ENCODE data around the gene NEMP2.
A peak's percentile ranks its signal among the peaks of the same experiment; 100 is the strongest.

Gene NEMP2

DNA sequence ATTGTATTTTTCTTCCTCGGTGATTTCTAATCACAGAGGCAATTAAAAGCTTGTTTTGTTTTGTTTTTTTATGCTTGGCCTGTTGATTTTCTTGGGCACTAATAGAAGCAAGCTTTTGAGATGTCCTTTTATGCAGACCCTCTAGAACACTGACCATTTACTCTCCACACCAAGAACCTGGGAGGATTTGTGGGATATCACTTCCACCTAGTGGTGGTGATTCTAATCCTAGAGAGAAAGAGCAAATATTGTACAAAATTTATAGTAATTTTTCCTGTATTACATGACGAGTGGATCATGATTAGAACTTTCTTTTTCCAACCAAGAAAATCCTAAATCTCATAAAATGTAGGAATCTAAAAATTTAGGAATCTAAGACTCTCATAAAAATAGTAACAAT is 23.4 kb downstream of the NEMP2 start:
- H3K27ac ChIP-seq, result no peak overlapping the region
- TF ChIP-seq ZFX (IDR thresholded peaks at IDR 0.05; ENCODE audit: borderline replicate concordance), result no peak
- TF ChIP-seq, protein P1, sequence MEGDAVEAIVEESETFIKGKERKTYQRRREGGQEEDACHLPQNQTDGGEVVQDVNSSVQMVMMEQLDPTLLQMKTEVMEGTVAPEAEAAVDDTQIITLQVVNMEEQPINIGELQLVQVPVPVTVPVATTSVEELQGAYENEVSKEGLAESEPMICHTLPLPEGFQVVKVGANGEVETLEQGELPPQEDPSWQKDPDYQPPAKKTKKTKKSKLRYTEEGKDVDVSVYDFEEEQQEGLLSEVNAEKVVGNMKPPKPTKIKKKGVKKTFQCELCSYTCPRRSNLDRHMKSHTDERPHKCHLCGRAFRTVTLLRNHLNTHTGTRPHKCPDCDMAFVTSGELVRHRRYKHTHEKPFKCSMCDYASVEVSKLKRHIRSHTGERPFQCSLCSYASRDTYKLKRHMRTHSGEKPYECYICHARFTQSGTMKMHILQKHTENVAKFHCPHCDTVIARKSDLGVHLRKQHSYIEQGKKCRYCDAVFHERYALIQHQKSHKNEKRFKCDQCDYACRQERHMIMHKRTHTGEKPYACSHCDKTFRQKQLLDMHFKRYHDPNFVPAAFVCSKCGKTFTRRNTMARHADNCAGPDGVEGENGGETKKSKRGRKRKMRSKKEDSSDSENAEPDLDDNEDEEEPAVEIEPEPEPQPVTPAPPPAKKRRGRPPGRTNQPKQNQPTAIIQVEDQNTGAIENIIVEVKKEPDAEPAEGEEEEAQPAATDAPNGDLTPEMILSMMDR (IDR thresholded peaks at IDR 0.05), result peak; percentile 63

DNA sequence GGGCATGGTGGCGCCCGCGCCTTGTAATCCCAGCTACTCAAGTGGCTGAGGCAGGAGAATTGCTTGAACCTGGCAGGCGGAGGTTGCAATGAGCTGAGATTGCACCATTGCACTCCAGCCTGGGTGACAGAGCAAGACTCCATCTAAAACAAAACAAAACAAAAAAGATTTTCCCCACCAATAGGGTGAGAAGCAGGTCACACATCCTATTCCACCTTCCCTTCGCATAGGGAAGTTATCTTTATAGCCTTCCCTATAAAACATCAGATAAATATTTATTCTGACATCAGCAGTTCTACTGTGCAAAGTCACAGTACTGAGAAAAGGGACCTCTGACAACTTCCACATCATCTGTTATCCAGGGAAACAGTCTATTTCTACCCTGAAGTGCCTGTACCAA is 24.6 kb downstream of the NEMP2 start:
- H3K27ac ChIP-seq, result peak overlapping the region; percentile 65

DNA sequence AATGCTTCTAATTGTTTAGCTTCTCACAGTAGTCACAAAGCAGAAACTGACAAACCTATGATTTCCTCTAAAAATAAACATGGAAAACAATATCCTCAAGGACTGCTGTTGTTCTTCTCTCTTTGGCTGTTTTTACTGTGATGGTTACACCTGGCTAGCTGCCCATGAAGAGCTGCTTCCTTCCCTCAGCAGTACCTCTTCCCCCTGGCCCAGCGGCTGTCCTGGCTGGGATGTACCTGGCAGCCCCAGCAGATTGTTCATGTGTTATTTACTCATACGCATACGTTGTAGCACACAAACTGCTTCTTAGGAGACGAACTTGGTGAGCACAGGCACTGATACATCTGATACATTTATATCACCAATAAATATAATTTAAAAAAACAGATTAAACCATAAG is 27.4 kb downstream of the NEMP2 start:
- TF ChIP-seq, protein P1 (IDR thresholded peaks at IDR 0.05), result no peak
- no peak for TF ChIP-seq ZFX (IDR thresholded peaks at IDR 0.05; ENCODE audit: borderline replicate concordance)
- H3K27ac ChIP-seq, result no peak overlapping the region

DNA sequence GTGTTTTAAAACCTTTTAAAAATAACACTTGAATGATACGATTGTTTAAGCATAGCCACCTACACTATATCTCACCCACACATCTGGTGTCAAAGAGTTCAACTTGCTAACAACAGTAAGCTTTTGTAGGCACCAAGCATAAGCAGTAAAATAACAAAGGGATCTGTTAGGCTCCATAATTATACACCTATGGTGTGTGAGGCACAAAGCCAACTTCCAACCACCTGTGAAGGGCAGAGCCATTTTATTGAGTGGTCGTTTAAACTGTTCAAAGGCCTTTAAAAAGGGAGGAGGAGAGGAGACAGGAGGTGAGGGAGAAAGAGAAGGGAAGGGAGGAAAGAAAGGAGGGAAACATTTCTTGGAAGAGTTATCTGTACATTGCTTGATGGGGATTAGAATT is 27.9 kb downstream of the NEMP2 start:
- TF ChIP-seq, protein P1 (IDR thresholded peaks at IDR 0.05), result no peak
- no peak for TF ChIP-seq ZFX (IDR thresholded peaks at IDR 0.05; ENCODE audit: borderline replicate concordance)
- H3K27ac ChIP-seq, result no peak overlapping the region

DNA sequence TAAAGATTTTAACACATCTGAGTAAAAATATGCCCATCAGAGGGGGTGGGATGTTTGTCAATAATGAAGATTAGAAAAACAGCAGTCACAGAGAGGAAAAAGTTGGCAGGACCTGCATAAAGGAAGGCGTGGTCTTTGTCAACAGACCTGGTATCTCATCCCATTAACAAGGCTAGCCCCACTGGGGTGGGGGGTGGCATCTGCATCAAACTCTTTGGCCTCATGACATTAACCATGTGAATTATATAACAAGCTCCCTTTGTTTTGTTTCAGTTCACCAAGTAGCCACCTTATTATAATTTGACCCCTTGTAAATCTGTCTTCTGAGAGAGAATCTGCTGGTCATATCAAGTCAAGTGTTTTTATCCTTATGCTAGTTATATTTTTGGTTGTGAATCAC is 28.8 kb downstream of the NEMP2 start:
- TF ChIP-seq, protein P1 (IDR thresholded peaks at IDR 0.05), result no peak
- TF ChIP-seq ZFX (IDR thresholded peaks at IDR 0.05; ENCODE audit: borderline replicate concordance), result no peak
- no peak overlapping the region for H3K27ac ChIP-seq

DNA sequence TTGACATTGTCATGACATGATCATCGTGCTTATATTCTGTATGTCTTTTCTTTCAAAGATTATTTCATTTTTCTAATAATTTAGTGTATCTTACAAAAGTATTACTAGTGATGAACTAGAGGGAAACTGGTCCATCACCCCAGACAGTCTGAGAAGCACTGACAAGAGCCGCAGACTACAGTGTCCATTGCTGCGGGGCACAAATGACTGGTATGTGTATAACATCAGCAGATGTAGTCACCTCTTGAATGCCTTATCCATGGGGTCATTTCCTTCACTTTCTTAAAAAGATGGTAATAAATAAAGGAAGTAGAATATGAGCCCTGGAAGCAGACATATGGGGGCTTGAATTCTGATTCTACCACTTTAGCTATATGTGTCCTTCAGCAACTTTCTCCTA is 29.6 kb downstream of the NEMP2 start:
- no peak for TF ChIP-seq ZFX (IDR thresholded peaks at IDR 0.05; ENCODE audit: borderline replicate concordance)
- TF ChIP-seq, protein P1 (IDR thresholded peaks at IDR 0.05), result no peak
- no peak overlapping the region for H3K27ac ChIP-seq

DNA sequence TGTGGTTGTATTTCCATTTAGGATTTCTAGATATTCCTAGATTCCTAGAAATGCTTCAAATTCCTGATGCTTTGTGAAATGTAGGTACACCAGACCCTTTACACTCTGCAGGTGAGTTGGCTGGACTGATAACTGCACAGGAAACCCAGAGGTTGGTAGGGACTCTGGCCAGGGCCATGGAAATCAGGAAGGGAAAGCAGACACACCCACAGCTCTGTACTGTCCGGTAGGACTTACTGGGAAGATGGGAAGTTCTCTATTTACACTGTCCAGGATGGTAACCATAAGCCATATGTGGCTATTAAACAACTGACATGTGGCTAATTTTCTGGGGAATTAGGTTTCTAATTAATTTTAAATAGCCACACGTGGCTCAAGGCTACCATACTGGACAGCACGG is 31.4 kb downstream of the NEMP2 start:
- no peak for TF ChIP-seq ZFX (IDR thresholded peaks at IDR 0.05; ENCODE audit: borderline replicate concordance)
- TF ChIP-seq, protein P1 (IDR thresholded peaks at IDR 0.05), result no peak
- H3K27ac ChIP-seq, result no peak overlapping the region

DNA sequence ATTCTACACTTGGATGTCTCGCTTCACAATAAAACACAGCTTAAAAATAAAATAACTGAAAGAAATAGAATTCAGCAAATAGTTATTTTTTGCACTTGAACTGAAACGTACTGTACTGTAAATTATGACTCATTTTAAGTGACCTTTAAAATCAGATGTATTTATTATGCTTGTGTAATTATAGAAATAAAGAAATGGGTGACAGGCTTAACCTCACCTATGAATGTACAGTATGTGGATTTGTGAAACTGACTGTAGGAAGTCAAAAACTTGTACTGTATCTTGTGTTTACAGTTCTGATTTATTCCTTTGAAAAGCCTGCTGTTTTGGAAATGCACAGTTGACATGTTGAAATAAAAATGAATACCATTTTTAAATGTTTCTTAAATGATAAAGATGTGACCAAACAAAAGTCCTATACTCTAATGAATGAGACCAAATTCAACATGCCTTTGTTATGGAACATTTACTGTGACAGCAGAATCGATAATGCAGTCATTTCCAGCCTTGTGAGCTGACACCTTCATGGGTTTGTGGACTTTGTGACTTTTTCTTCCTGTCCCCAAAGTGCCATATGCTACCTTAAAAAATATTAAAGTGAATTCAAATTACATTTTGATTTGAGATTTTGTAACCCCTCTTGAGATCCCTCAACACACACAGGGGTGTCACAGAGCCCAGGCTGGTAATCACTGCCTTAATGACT is 32.7 kb downstream of the NEMP2 start:
- no peak for TF ChIP-seq ZFX (IDR thresholded peaks at IDR 0.05; ENCODE audit: borderline replicate concordance)
- TF ChIP-seq, protein P1 (IDR thresholded peaks at IDR 0.05), result no peak
- H3K27ac ChIP-seq, result no peak overlapping the region
